HG03175 (cell line): ENCODE measurements around the gene RIPOR2.
"Not testable (repeated sequence)": the region's sequence is repeated elsewhere in the genome, so short reads cannot be mapped to it uniquely, and the experiment has no call there.

Experiments used
- ATAC-seq: cut with Tn5 transposase; IDR thresholded peaks from one replicate; pipeline ENCODE4 v1.9.1; 2021; ENCODE audit warnings: mild to moderate bottlenecking, moderate library complexity; ENCODE audit not compliant: unreplicated experiment

Gene RIPOR2

GRCh38 chr6:24926647-24927046, 9.1 kb downstream of the RIPOR2 start:
- not testable (repeated sequence) for ATAC-seq

- ATAC-seq: no peak
Observed at GRCh38 chr6:24926192-24926591, 9.6 kb downstream of the RIPOR2 start.

GRCh38 chr6:24925661-24926060, 10.1 kb downstream of the RIPOR2 start:
- ATAC-seq: no peak

GRCh38 chr6:24924580-24925356, 11.0 kb downstream of the RIPOR2 start:
- ATAC-seq: no peak

- no peak for ATAC-seq
Observed at GRCh38 chr6:24923885-24924401, 11.8 kb downstream of the RIPOR2 start.

GRCh38 chr6:24922814-24923213, 12.9 kb downstream of the RIPOR2 start:
- no peak for ATAC-seq

GRCh38 chr6:24922170-24922569, 13.6 kb downstream of the RIPOR2 start:
- no peak for ATAC-seq

GRCh38 chr6:24920136-24920535, 15.6 kb downstream of the RIPOR2 start:
- no peak for ATAC-seq

GRCh38 chr6:24919056-24919892, 16.5 kb downstream of the RIPOR2 start:
- peak; percentile 42 for ATAC-seq

GRCh38 chr6:24918641-24919055, 17.1 kb downstream of the RIPOR2 start:
- ATAC-seq: no peak

- ATAC-seq: no peak
Observed at GRCh38 chr6:24916496-24916895, 19.3 kb downstream of the RIPOR2 start.

GRCh38 chr6:24915641-24916040, 20.1 kb downstream of the RIPOR2 start:
- ATAC-seq: no peak

GRCh38 chr6:24914082-24914481, 21.7 kb downstream of the RIPOR2 start:
- not testable (repeated sequence) for ATAC-seq

- no peak for ATAC-seq
Observed at GRCh38 chr6:24911796-24912382, 23.9 kb downstream of the RIPOR2 start.

- peak; percentile 33 for ATAC-seq
Observed at GRCh38 chr6:24910961-24911725, 24.6 kb downstream of the RIPOR2 start.

- ATAC-seq: peak; percentile 58
Observed at GRCh38 chr6:24910331-24910960, 25.3 kb downstream of the RIPOR2 start.

GRCh38 chr6:24909241-24910216, 26.2 kb downstream of the RIPOR2 start:
- ATAC-seq: no peak

GRCh38 chr6:24908650-24909035, 27.1 kb downstream of the RIPOR2 start:
- ATAC-seq: no peak
